ENCODE measurements around the gene SRRM3.
"Not testable (repeated sequence)": the region's sequence is repeated elsewhere in the genome, so short reads cannot be mapped to it uniquely, and the experiment has no call there.

The SRRM3 gene

GRCh38 chr7:76231071-76231470, 29.4 kb downstream of the SRRM3 start:
- Histone ChIP-seq H2AFZ (ENCODE audit: low read length, unreplicated experiment) (no peak overlapping the region), H3K4me3 (ENCODE audit: low read depth, low read length) (no peak overlapping the region), H3K79me2 (ENCODE audit: control insufficient read depth, insufficient read depth, low read length, unreplicated experiment) (no peaks in the 10 kb centered on the region), H3K36me3 (ENCODE audit: insufficient read depth, low read length) (no peaks in the 10 kb centered on the region), H3K27me3 (ENCODE audit: insufficient read depth, low read length) (peaks cover 35% of the 10 kb centered on the region), H3K4me1 (ENCODE audit: control insufficient read depth, insufficient read depth, low read length, unreplicated experiment) (no peaks in the 10 kb centered on the region), H3K27ac (ENCODE audit: low read depth, low read length) (no peak overlapping the region)

GRCh38 chr7:76231583-76231982, 29.9 kb downstream of the SRRM3 start:
- H3K27ac ChIP-seq (ENCODE audit: low read depth, low read length): no peak overlapping the region
- H2AFZ ChIP-seq (ENCODE audit: low read length, unreplicated experiment): no peak overlapping the region
- no peaks in the 10 kb centered on the region for H3K36me3 ChIP-seq (ENCODE audit: insufficient read depth, low read length)
- no peaks in the 10 kb centered on the region for H3K79me2 ChIP-seq (ENCODE audit: control insufficient read depth, insufficient read depth, low read length, unreplicated experiment)
- H3K4me1 ChIP-seq (ENCODE audit: control insufficient read depth, insufficient read depth, low read length, unreplicated experiment): no peaks in the 10 kb centered on the region
- no peak overlapping the region for H3K4me3 ChIP-seq (ENCODE audit: low read depth, low read length)
- H3K27me3 ChIP-seq (ENCODE audit: insufficient read depth, low read length): peaks cover 35% of the 10 kb centered on the region

GRCh38 chr7:76232698-76233097, 31.0 kb downstream of the SRRM3 start:
- Histone ChIP-seq H3K36me3 (ENCODE audit: insufficient read depth, low read length) (no peaks in the 10 kb centered on the region), H3K4me3 (ENCODE audit: low read depth, low read length) (no peak overlapping the region), H2AFZ (ENCODE audit: low read length, unreplicated experiment) (no peak overlapping the region), H3K79me2 (ENCODE audit: control insufficient read depth, insufficient read depth, low read length, unreplicated experiment) (no peaks in the 10 kb centered on the region), H3K27ac (ENCODE audit: low read depth, low read length) (no peak overlapping the region), H3K4me1 (ENCODE audit: control insufficient read depth, insufficient read depth, low read length, unreplicated experiment) (no peaks in the 10 kb centered on the region), H3K27me3 (ENCODE audit: insufficient read depth, low read length) (peaks cover 33% of the 10 kb centered on the region)

GRCh38 chr7:76233538-76234281, 32.0 kb downstream of the SRRM3 start:
- H3K4me3 ChIP-seq (ENCODE audit: low read depth, low read length): no peak overlapping the region
- peaks cover 33% of the 10 kb centered on the region for H3K27me3 ChIP-seq (ENCODE audit: insufficient read depth, low read length)
- H3K4me1 ChIP-seq (ENCODE audit: control insufficient read depth, insufficient read depth, low read length, unreplicated experiment): no peaks in the 10 kb centered on the region
- H3K79me2 ChIP-seq (ENCODE audit: control insufficient read depth, insufficient read depth, low read length, unreplicated experiment): no peaks in the 10 kb centered on the region
- H3K27ac ChIP-seq (ENCODE audit: low read depth, low read length): no peak overlapping the region
- no peak overlapping the region for H2AFZ ChIP-seq (ENCODE audit: low read length, unreplicated experiment)
- no peaks in the 10 kb centered on the region for H3K36me3 ChIP-seq (ENCODE audit: insufficient read depth, low read length)

GRCh38 chr7:76234282-76234584, 32.5 kb downstream of the SRRM3 start:
- no peaks in the 10 kb centered on the region for H3K79me2 ChIP-seq (ENCODE audit: control insufficient read depth, insufficient read depth, low read length, unreplicated experiment)
- no peaks in the 10 kb centered on the region for H3K4me1 ChIP-seq (ENCODE audit: control insufficient read depth, insufficient read depth, low read length, unreplicated experiment)
- H3K27ac ChIP-seq (ENCODE audit: low read depth, low read length): no peak overlapping the region
- no peak overlapping the region for H3K4me3 ChIP-seq (ENCODE audit: low read depth, low read length)
- no peak overlapping the region for H2AFZ ChIP-seq (ENCODE audit: low read length, unreplicated experiment)
- H3K27me3 ChIP-seq (ENCODE audit: insufficient read depth, low read length): peaks cover 32% of the 10 kb centered on the region
- no peaks in the 10 kb centered on the region for H3K36me3 ChIP-seq (ENCODE audit: insufficient read depth, low read length)

GRCh38 chr7:76234931-76235441, 33.3 kb downstream of the SRRM3 start:
- H3K4me1 ChIP-seq (ENCODE audit: control insufficient read depth, insufficient read depth, low read length, unreplicated experiment): no peaks in the 10 kb centered on the region

GRCh38 chr7:76236224-76236623, 34.5 kb downstream of the SRRM3 start:
- Histone ChIP-seq H3K36me3 (ENCODE audit: insufficient read depth, low read length) (no peaks in the 10 kb centered on the region), H3K4me1 (ENCODE audit: control insufficient read depth, insufficient read depth, low read length, unreplicated experiment) (no peaks in the 10 kb centered on the region), H3K4me3 (ENCODE audit: low read depth, low read length) (no peak overlapping the region), H3K27me3 (ENCODE audit: insufficient read depth, low read length) (peaks cover 18% of the 10 kb centered on the region), H3K79me2 (ENCODE audit: control insufficient read depth, insufficient read depth, low read length, unreplicated experiment) (no peaks in the 10 kb centered on the region), H2AFZ (ENCODE audit: low read length, unreplicated experiment) (no peak overlapping the region), H3K27ac (ENCODE audit: low read depth, low read length) (no peak overlapping the region)

More at GRCh38 chr7:76234931-76235441, 33.3 kb downstream of the SRRM3 start:
- peak overlapping the region; percentile 36 for H2AFZ ChIP-seq (ENCODE audit: low read length, unreplicated experiment)
- no peaks in the 10 kb centered on the region for H3K79me2 ChIP-seq (ENCODE audit: control insufficient read depth, insufficient read depth, low read length, unreplicated experiment)
- peak overlapping the region; percentile 63 for H3K4me3 ChIP-seq (ENCODE audit: low read depth, low read length)
- H3K27ac ChIP-seq (ENCODE audit: low read depth, low read length): no peak overlapping the region
- peaks cover 26% of the 10 kb centered on the region for H3K27me3 ChIP-seq (ENCODE audit: insufficient read depth, low read length)
- no peaks in the 10 kb centered on the region for H3K36me3 ChIP-seq (ENCODE audit: insufficient read depth, low read length)

GRCh38 chr7:76238326-76238725, 36.6 kb downstream of the SRRM3 start:
- Histone ChIP-seq H3K27me3 (ENCODE audit: insufficient read depth, low read length) (peaks cover 8% of the 10 kb centered on the region), H3K27ac (ENCODE audit: low read depth, low read length) (no peak overlapping the region), H3K36me3 (ENCODE audit: insufficient read depth, low read length) (no peaks in the 10 kb centered on the region), H3K79me2 (ENCODE audit: control insufficient read depth, insufficient read depth, low read length, unreplicated experiment) (no peaks in the 10 kb centered on the region), H3K4me3 (ENCODE audit: low read depth, low read length) (no peak overlapping the region), H2AFZ (ENCODE audit: low read length, unreplicated experiment) (no peak overlapping the region), H3K4me1 (ENCODE audit: control insufficient read depth, insufficient read depth, low read length, unreplicated experiment) (no peaks in the 10 kb centered on the region)

GRCh38 chr7:76241141-76241540, 39.4 kb downstream of the SRRM3 start:
- no peaks in the 10 kb centered on the region for H3K36me3 ChIP-seq (ENCODE audit: insufficient read depth, low read length)

GRCh38 chr7:76242517-76243063, 40.9 kb downstream of the SRRM3 start:
- not testable (repeated sequence) for H2AFZ ChIP-seq (ENCODE audit: low read length, unreplicated experiment); H3K36me3 ChIP-seq (ENCODE audit: insufficient read depth, low read length); H3K79me2 ChIP-seq (ENCODE audit: control insufficient read depth, insufficient read depth, low read length, unreplicated experiment); H3K27ac ChIP-seq (ENCODE audit: low read depth, low read length); H3K4me1 ChIP-seq (ENCODE audit: control insufficient read depth, insufficient read depth, low read length, unreplicated experiment); H3K4me3 ChIP-seq (ENCODE audit: low read depth, low read length)
- peaks cover 10% of the 10 kb centered on the region for H3K27me3 ChIP-seq (ENCODE audit: insufficient read depth, low read length)

More at GRCh38 chr7:76241141-76241540, 39.4 kb downstream of the SRRM3 start:
- no peak overlapping the region for H3K4me3 ChIP-seq (ENCODE audit: low read depth, low read length)
- no peak overlapping the region for H3K27ac ChIP-seq (ENCODE audit: low read depth, low read length)
- H3K4me1 ChIP-seq (ENCODE audit: control insufficient read depth, insufficient read depth, low read length, unreplicated experiment): no peaks in the 10 kb centered on the region
- no peak overlapping the region for H2AFZ ChIP-seq (ENCODE audit: low read length, unreplicated experiment)
- H3K27me3 ChIP-seq (ENCODE audit: insufficient read depth, low read length): peaks cover 14% of the 10 kb centered on the region
- no peaks in the 10 kb centered on the region for H3K79me2 ChIP-seq (ENCODE audit: control insufficient read depth, insufficient read depth, low read length, unreplicated experiment)

- no peaks in the 10 kb centered on the region for H3K36me3 ChIP-seq (ENCODE audit: insufficient read depth, low read length)
- no peak overlapping the region for H3K27ac ChIP-seq (ENCODE audit: low read depth, low read length)
- H3K4me3 ChIP-seq (ENCODE audit: low read depth, low read length): no peak overlapping the region
- no peak overlapping the region for H2AFZ ChIP-seq (ENCODE audit: low read length, unreplicated experiment)
- no peaks in the 10 kb centered on the region for H3K4me1 ChIP-seq (ENCODE audit: control insufficient read depth, insufficient read depth, low read length, unreplicated experiment)
- peaks cover 6% of the 10 kb centered on the region for H3K27me3 ChIP-seq (ENCODE audit: insufficient read depth, low read length)
- H3K79me2 ChIP-seq (ENCODE audit: control insufficient read depth, insufficient read depth, low read length, unreplicated experiment): no peaks in the 10 kb centered on the region
Measured at GRCh38 chr7:76244781-76245391, 43.2 kb downstream of the SRRM3 start.
